HEK293T (cell line): ENCODE results near the gene RPGR.

Experiments
- CTCF ChIA-PET: fragments of 350-600 bp; formaldehyde crosslinking; extraction: SDS; loops from one replicate; lab custom pipeline; 2021; ENCODE audit warnings: antibody characterized with exemption, inconsistent platforms; lab: Yijun Ruan, JAX
- POLR2A ChIA-PET: fragments of 350-600 bp; formaldehyde crosslinking; extraction: SDS; loops from one replicate; lab custom pipeline; 2020; ENCODE audit warnings: antibody characterized with exemption, inconsistent platforms; lab: Yijun Ruan, JAX
- DNase-seq: peaks from one replicate; pipeline ENCODE4 v3.0.0; 2012; ENCODE audit warnings: mixed read lengths; ENCODE audit errors: extremely low spot score
- ARNT ChIP-seq: fragments of 450-650 bp; IDR thresholded peaks from 2 replicates; pipeline ENCODE4 v1.6.1; 2017; ENCODE audit warnings: mild to moderate bottlenecking
- BHLHE40 ChIP-seq: fragments of 450-650 bp; IDR thresholded peaks from 2 replicates; pipeline ENCODE4 v1.6.1; 2016; ENCODE audit warnings: mild to moderate bottlenecking, moderate library complexity, borderline replicate concordance
- CTBP1 ChIP-seq: fragments of 450-650 bp; IDR thresholded peaks from 2 replicates; pipeline ENCODE4 v1.6.1; 2016; ENCODE audit warnings: borderline replicate concordance
- ELF4 ChIP-seq: fragments of 450-650 bp; IDR thresholded peaks from 2 replicates; pipeline ENCODE4 v1.6.1; 2017; ENCODE audit warnings: antibody characterized with exemption
- FOXA1 ChIP-seq: fragments of 450-650 bp; IDR thresholded peaks from 2 replicates; pipeline ENCODE4 v1.6.1; 2016; ENCODE audit warnings: mild to moderate bottlenecking
- FOXK2 ChIP-seq: fragments of 450-650 bp; IDR thresholded peaks from 2 replicates; pipeline ENCODE4 v1.6.1; 2016; ENCODE audit warnings: mild to moderate bottlenecking
- FOXM1 ChIP-seq: fragments of 450-650 bp; IDR thresholded peaks from 2 replicates; pipeline ENCODE4 v1.6.1; 2017; ENCODE audit warnings: mild to moderate bottlenecking, borderline replicate concordance
- HDGF ChIP-seq: fragments of 450-650 bp; IDR thresholded peaks from 2 replicates; pipeline ENCODE4 v1.6.1; 2017; ENCODE audit warnings: antibody characterized with exemption, borderline replicate concordance
- L3MBTL2 ChIP-seq: fragments of 450-650 bp; conservative IDR thresholded peaks from 2 replicates; pipeline ENCODE4 v1.6.1; 2016; ENCODE audit warnings: mild to moderate bottlenecking
- LEF1 ChIP-seq: fragments of 450-650 bp; IDR thresholded peaks from 2 replicates; pipeline ENCODE4 v1.6.1; 2017; ENCODE audit warnings: mild to moderate bottlenecking, borderline replicate concordance
- NFRKB ChIP-seq: fragments of 450-650 bp; IDR thresholded peaks from 2 replicates; pipeline ENCODE4 v1.6.1; 2016; ENCODE audit warnings: mild to moderate bottlenecking, moderate library complexity
- SP1 ChIP-seq: fragments of 450-650 bp; IDR thresholded peaks from 2 replicates; pipeline ENCODE4 v1.6.1; 2017
- TARDBP ChIP-seq: fragments of 450-650 bp; IDR thresholded peaks from 2 replicates; pipeline ENCODE4 v1.6.1; 2016
- ZNF384 ChIP-seq: fragments of 450-650 bp; IDR thresholded peaks from 2 replicates; pipeline ENCODE4 v1.6.1; 2016
- TF ChIP-seq, protein P1 (sequence below): fragments of 450-650 bp; IDR thresholded peaks from 2 replicates; pipeline ENCODE4 v1.6.1; 2016

RPGR gene

DNA sequence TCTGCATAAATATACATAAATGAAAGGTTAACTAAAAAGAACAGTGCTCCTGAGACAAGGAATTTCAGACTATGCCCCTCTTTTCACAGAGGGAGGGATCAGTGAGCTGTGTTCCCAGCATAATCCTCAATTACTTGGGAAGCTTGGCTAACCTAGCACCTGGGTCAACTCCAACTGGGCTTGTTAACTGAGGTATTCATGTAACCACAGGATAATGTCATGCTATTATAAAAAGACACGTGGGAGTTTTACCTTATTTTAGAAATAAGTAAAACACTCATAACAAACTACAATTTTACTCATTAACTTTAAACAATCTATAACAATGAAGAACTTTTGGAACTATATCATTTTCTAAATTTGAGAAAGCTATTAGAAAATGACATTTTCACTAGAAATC is 48.6 kb downstream of the RPGR start:
- ChIA-PET CTCF (no interaction called here), POLR2A (no interaction called here)
- no peak for DNase-seq
- TF ChIP-seq NFRKB = no peak
- TF ChIP-seq FOXM1 = no peak
- TF ChIP-seq, protein P1, sequence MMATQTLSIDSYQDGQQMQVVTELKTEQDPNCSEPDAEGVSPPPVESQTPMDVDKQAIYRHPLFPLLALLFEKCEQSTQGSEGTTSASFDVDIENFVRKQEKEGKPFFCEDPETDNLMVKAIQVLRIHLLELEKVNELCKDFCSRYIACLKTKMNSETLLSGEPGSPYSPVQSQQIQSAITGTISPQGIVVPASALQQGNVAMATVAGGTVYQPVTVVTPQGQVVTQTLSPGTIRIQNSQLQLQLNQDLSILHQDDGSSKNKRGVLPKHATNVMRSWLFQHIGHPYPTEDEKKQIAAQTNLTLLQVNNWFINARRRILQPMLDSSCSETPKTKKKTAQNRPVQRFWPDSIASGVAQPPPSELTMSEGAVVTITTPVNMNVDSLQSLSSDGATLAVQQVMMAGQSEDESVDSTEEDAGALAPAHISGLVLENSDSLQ = no peak
- no peak for TF ChIP-seq TARDBP

- TF ChIP-seq FOXM1 (no peak), ELF4 (no peak), ARNT (no peak), HDGF (no peak), CTBP1 (no peak), ZNF384 (no peak), FOXA1 (no peak), FOXK2 (no peak), NFRKB (no peak)
- TF ChIP-seq, protein P1 = no peak
- DNase-seq = no peak
- ChIA-PET POLR2A (no interaction called here), CTCF (no interaction called here)
Measured at GRCh38 chrX:38277802-38278201, 49.5 kb downstream of the RPGR start.

DNA sequence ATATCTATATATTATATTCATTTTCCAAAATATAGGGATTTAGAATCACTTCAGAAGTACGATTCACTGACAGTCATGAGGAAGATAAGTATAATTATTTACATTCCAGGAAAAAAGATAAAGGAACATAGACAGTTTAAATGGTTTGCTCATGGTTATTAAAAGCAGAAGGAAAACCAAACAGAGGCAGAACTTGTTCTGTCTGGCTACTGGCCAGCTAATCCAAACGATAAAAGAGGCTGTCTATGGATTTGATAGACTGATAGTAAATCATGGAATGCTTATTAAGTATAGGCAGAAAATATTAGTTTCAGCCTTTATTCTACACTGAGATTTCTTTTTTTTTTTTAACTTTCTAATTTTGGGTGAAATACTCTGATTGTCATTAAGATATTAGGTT is 50.2 kb downstream of the RPGR start:
- POLR2A ChIA-PET = no interaction called here
- TF ChIP-seq CTBP1 (no peak), TARDBP (no peak)
- CTCF ChIA-PET = no interaction called here
- DNase-seq = no peak

DNA sequence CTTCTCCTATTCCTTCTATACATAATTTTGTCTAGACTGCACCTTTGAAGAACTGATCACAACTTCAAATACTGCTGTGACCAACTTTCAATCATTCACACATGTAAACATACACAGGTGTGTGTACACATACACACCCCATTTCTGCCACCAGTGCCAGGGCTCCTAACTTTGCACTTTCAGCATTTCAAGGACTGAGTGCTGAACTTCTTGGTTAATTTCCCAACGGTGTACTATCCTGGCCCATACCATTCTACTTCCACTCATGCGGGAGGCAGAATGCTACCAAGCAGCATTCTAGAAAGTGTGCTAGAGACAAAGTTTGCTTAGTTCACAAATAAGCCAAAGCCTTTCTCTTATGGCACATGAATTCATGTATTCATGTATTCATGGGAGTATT is 51.2 kb downstream of the RPGR start:
- DNase-seq = no peak
- ChIA-PET POLR2A (no interaction called here), CTCF (no interaction called here)
- no peak for TF ChIP-seq ARNT
- TF ChIP-seq LEF1 = no peak
- TF ChIP-seq, protein P1 = no peak

DNA sequence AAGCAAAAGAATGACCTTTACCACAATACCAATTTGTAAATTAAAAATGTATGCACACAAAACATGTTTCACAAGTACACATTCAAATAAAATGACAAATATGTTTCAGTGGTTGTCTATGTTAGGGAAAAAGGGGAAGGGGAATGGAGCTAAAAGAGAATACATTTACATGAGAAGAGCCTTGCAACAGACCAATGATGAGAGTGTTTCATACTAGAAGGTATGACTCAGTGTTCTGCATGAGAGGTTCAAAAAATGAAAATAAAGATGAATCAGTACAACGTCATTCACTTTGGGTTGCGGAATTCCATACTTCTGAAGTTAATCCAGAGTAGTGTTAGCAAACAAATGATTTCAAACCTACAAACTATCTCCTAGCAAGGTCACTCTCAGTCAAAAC is 51.7 kb downstream of the RPGR start:
- TF ChIP-seq FOXM1 (no peak), FOXK2 (no peak), CTBP1 (no peak), FOXA1 (no peak), TARDBP (no peak), LEF1 (no peak), ARNT (no peak), L3MBTL2 (no peak), BHLHE40 (no peak), SP1 (no peak)
- CTCF ChIA-PET = no interaction called here
- DNase-seq = no peak
- POLR2A ChIA-PET = no interaction called here

- DNase-seq = no peak
- POLR2A ChIA-PET = no interaction called here
Measured at GRCh38 chrX:38273453-38273852, 53.9 kb downstream of the RPGR start.

GRCh38 chrX:38271154-38271716 is 56.1 kb downstream of the RPGR start:
- ChIA-PET CTCF (interaction anchor here (0.7 to 1.0 kb wide), 4 partner anchors 10 to 971 kb away, joined by 3 to 5 read pairs (median 4); no protein-coding TSS in a partner anchor), POLR2A (no interaction called here)
- DNase-seq = no peak
- TF ChIP-seq FOXA1 = no peak

More at GRCh38 chrX:38273453-38273852, 53.9 kb downstream of the RPGR start:
- no peak for TF ChIP-seq HDGF
- CTCF ChIA-PET = interaction anchor here (1.0 kb wide), 1 partner anchor 54 kb away, joined by 4 read pairs; the partner anchor contains the start of gene RPGR

DNA sequence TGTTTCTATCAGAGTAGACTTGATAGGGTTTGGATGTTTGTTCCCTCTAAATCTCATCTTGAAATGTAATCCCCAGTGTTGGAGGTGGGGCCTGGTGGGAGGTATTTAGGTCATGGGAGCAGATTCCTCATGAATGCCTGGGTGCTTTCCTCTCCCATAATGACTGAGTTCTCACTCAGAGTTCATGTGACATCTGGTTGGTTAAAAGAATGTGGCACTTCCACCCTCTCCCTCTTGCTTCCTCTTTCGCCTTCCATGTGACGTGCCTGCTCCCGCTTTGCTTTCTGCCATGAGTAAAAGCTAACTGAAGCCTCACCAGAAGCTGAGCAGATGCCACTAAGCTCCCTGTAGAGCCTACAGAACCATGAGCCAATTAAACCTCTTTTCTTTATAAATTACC is 59.3 kb downstream of the RPGR start:
- no peak for TF ChIP-seq ARNT
- TF ChIP-seq, protein P1 = no peak
- no peak for TF ChIP-seq SP1
- TF ChIP-seq TARDBP = no peak
- no peak for DNase-seq
- ChIA-PET CTCF (no interaction called here), POLR2A (no interaction called here)
